ENCODE results near the gene KCNAB2. TPM values are rescaled to one million over a fixed set of nuclear protein-coding genes. Genes with fewer than 3 reads are reported as not detected.

Gene KCNAB2
- total RNA-seq, 1 donor from 2014 or later: 2.2 TPM

DNA sequence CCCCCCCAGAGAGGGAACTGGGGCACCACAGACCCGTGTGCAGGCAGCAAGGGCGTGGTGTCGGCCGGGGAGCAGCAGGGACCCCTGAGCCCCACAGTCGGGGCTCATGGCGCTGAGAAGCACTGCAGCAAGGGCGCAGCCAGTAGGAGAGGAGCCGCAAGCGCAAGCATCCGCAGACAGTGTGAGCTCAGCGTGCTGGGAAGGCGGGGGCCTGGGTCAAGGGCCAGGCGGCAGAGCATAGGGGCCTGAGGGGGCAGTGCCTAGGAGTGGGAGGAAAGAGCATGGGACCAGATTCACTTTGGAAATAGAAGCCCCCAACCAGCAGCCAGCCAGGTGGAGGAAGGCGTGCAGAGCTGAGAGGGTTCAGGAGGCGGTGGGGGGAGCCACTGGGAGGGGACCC, 6.7 kb upstream of the KCNAB2 start:
- no peaks in the 10 kb centered on the region for H3K9me3 Mint-ChIP-seq
- Histone ChIP-seq H3K27ac (no peak overlapping the region), H3K4me2 (no peak overlapping the region), H3K9me3 (ENCODE audit: low read depth) (no peaks in the 10 kb centered on the region), H4K20me1 (ENCODE audit: low read depth) (no peaks in the 10 kb centered on the region), H2AFZ (replicated peaks) (no peak overlapping the region), H3K9ac (no peak overlapping the region), H3K27me3 (peaks cover 5% of the 10 kb centered on the region), H3F3A (ENCODE audit: low read depth) (no peaks in the 10 kb centered on the region), H3K79me2 (ENCODE audit: low read depth) (no peaks in the 10 kb centered on the region), H3K36me3 (no peaks in the 10 kb centered on the region), H3K4me1 (no peaks in the 10 kb centered on the region), H3K4me3 (no peak overlapping the region)
- TF ChIP-seq, protein P1, sequence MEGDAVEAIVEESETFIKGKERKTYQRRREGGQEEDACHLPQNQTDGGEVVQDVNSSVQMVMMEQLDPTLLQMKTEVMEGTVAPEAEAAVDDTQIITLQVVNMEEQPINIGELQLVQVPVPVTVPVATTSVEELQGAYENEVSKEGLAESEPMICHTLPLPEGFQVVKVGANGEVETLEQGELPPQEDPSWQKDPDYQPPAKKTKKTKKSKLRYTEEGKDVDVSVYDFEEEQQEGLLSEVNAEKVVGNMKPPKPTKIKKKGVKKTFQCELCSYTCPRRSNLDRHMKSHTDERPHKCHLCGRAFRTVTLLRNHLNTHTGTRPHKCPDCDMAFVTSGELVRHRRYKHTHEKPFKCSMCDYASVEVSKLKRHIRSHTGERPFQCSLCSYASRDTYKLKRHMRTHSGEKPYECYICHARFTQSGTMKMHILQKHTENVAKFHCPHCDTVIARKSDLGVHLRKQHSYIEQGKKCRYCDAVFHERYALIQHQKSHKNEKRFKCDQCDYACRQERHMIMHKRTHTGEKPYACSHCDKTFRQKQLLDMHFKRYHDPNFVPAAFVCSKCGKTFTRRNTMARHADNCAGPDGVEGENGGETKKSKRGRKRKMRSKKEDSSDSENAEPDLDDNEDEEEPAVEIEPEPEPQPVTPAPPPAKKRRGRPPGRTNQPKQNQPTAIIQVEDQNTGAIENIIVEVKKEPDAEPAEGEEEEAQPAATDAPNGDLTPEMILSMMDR (IDR thresholded peaks at IDR 0.05): no peak
- no peak for TF ChIP-seq EZH2 (IDR thresholded peaks at IDR 0.05)
- no peak for TF ChIP-seq EZH2phosphoT487 (IDR thresholded peaks at IDR 0.05)
- H3K4me3 Mint-ChIP-seq: no peak overlapping the region
- H3K27me3 Mint-ChIP-seq (ENCODE audit: insufficient read depth, low read depth): peaks cover 4% of the 10 kb centered on the region
- peaks cover 8% of the 10 kb centered on the region for H3K4me1 Mint-ChIP-seq
- no peak overlapping the region for H3K27ac Mint-ChIP-seq
- no peak for DNase-seq (ENCODE audit: low spot score)
- H3K36me3 Mint-ChIP-seq: no peaks in the 10 kb centered on the region

DNA sequence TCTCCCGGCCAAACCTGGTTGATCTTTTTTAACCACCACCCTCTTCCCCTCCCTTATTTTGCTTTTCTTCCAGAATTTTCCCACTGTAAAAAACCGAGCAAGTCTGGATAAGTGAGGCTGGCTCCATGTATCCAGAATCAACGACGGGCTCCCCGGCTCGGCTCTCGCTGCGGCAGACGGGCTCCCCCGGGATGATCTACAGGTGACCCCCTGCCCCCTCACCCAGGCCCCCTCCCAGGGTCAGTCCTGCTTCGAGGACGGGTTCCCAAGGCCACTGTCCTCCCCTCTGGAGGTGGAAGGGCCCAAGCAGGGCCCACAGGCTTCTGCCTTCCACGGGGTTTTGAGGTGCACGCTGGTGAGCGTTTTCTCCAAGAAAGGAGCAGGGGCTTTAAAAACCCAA, 5.2 kb upstream of the KCNAB2 start:
- Histone ChIP-seq H3K4me3 (no peak overlapping the region), H3K27ac (no peak overlapping the region), H4K20me1 (ENCODE audit: low read depth) (no peaks in the 10 kb centered on the region), H3K9me3 (ENCODE audit: low read depth) (no peaks in the 10 kb centered on the region), H3F3A (ENCODE audit: low read depth) (no peaks in the 10 kb centered on the region), H3K4me2 (no peak overlapping the region), H3K9ac (no peak overlapping the region), H3K79me2 (ENCODE audit: low read depth) (no peaks in the 10 kb centered on the region), H3K36me3 (no peaks in the 10 kb centered on the region), H3K4me1 (peaks cover 5% of the 10 kb centered on the region), H2AFZ (replicated peaks) (no peak overlapping the region), H3K27me3 (no peaks in the 10 kb centered on the region)
- no peak overlapping the region for H3K27ac Mint-ChIP-seq
- DNase-seq (ENCODE audit: low spot score): no peak
- H3K27me3 Mint-ChIP-seq (ENCODE audit: insufficient read depth, low read depth): peaks cover 8% of the 10 kb centered on the region
- TF ChIP-seq EZH2phosphoT487 (IDR thresholded peaks at IDR 0.05) (no peak), EZH2 (IDR thresholded peaks at IDR 0.05) (no peak)
- H3K36me3 Mint-ChIP-seq: no peaks in the 10 kb centered on the region
- H3K4me3 Mint-ChIP-seq: peak overlapping the region; percentile 10
- no peaks in the 10 kb centered on the region for H3K9me3 Mint-ChIP-seq
- peaks cover 12% of the 10 kb centered on the region for H3K4me1 Mint-ChIP-seq

DNA sequence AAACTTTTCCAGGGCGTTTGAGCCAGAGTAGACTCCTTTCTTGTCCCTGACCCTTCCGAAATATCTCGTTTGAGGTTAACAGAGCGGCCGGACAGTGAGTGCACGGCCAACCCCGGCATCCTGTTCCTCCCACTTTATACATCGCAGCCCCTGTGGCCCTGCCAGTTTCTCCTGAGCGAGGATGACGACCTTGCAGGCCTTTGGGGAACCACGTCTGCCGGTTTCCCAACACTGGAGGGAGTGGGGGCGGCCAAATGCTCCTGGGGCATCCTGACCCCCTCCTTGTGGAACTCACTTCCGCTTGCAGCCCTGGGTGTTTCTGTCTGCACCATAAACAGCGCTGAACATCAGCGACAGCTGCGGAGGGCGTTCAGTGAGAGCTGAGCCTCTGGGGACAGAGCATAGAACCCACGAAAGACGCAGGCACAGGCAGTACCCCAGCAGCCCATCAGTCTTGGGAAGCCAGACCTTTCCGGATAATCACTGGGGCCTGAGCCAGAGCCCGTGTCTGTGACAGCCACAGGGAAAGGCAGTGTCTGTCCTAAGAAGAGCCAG, 4.8 kb upstream of the KCNAB2 start:
- Histone ChIP-seq H3K4me1 (peaks cover 5% of the 10 kb centered on the region), H3K27me3 (no peaks in the 10 kb centered on the region), H3K27ac (no peak overlapping the region), H3K36me3 (no peaks in the 10 kb centered on the region), H3K79me2 (ENCODE audit: low read depth) (no peaks in the 10 kb centered on the region), H3K4me2 (no peak overlapping the region), H3F3A (ENCODE audit: low read depth) (no peaks in the 10 kb centered on the region), H3K4me3 (no peak overlapping the region), H3K9me3 (ENCODE audit: low read depth) (no peaks in the 10 kb centered on the region), H2AFZ (replicated peaks) (no peak overlapping the region), H3K9ac (no peak overlapping the region), H4K20me1 (ENCODE audit: low read depth) (no peaks in the 10 kb centered on the region)
- H3K9me3 Mint-ChIP-seq: no peaks in the 10 kb centered on the region
- peaks cover 9% of the 10 kb centered on the region for H3K27me3 Mint-ChIP-seq (ENCODE audit: insufficient read depth, low read depth)
- no peak overlapping the region for H3K27ac Mint-ChIP-seq
- TF ChIP-seq EZH2 (IDR thresholded peaks at IDR 0.05) (no peak), EZH2phosphoT487 (IDR thresholded peaks at IDR 0.05) (no peak)
- TF ChIP-seq, protein P1 (IDR thresholded peaks at IDR 0.05): no peak
- no peak overlapping the region for H3K4me3 Mint-ChIP-seq
- DNase-seq (ENCODE audit: low spot score): no peak
- peaks cover 14% of the 10 kb centered on the region for H3K4me1 Mint-ChIP-seq
- no peaks in the 10 kb centered on the region for H3K36me3 Mint-ChIP-seq

DNA sequence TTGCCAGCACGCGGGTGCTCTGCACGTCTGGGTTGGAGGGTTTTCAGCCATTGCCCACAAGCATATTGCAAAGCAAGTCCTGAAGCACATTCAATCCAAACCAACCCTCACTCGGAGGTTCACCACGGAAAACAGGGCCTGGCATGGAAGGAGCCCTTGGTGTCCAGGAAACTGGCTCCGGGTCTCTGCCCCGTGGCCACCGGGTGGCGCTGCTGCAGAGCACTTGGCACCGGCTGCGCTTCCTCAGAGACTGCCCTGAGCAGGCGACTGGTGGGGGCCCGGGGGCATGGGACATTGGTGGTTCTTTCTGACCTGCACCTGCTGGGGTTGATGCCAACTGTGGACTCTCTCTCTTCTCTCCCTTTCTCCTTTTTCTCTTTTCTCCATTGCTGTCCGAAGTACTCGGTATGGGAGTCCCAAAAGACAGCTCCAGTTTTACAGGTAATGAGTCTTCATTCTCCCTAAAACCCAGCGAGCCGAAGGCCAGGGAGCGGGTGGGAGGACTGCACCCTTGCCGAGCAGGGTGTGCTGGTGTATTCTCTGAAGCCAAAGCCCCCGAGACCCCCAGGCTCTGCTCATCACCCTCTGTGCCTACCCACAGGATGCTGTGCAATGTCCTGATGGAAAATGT, 4.1 kb upstream of the KCNAB2 start:
- TF ChIP-seq EZH2 (IDR thresholded peaks at IDR 0.05) (no peak), EZH2phosphoT487 (IDR thresholded peaks at IDR 0.05) (no peak)
- TF ChIP-seq, protein P1 (IDR thresholded peaks at IDR 0.05): peak; percentile 92
- no peak overlapping the region for H3K9ac ChIP-seq
- no peak overlapping the region for H3K4me3 ChIP-seq
- H3K79me2 ChIP-seq (ENCODE audit: low read depth): no peaks in the 10 kb centered on the region
- Mint-ChIP-seq H3K36me3 (no peaks in the 10 kb centered on the region), H3K9me3 (no peaks in the 10 kb centered on the region), H3K27ac (no peak overlapping the region), H3K4me1 (peaks cover 14% of the 10 kb centered on the region), H3K27me3 (ENCODE audit: insufficient read depth, low read depth) (peaks cover 7% of the 10 kb centered on the region), H3K4me3 (no peak overlapping the region)
- no peak overlapping the region for H3K4me2 ChIP-seq
- H3K9me3 ChIP-seq (ENCODE audit: low read depth): no peaks in the 10 kb centered on the region
- peak; percentile 75 for DNase-seq (ENCODE audit: low spot score)
- no peak overlapping the region for H2AFZ ChIP-seq (replicated peaks)
- peaks cover 5% of the 10 kb centered on the region for H3K4me1 ChIP-seq
- H3K27ac ChIP-seq: no peak overlapping the region
- no peaks in the 10 kb centered on the region for H4K20me1 ChIP-seq (ENCODE audit: low read depth)
- H3F3A ChIP-seq (ENCODE audit: low read depth): no peaks in the 10 kb centered on the region
- H3K36me3 ChIP-seq: no peaks in the 10 kb centered on the region
- H3K27me3 ChIP-seq: no peaks in the 10 kb centered on the region
